H9 (cell line): ENCODE measurements around the gene GABRD. TPM values are rescaled to one million over a fixed set of nuclear protein-coding genes. Genes with fewer than 3 reads are reported as not detected.

ENCODE experiments used
- DNase-seq: peaks from one replicate; pipeline ENCODE4 v3.0.0-alpha.2; 2017
- H2AFZ ChIP-seq: one replicate; pipeline ENCODE4 v1.6.1; 2013; ENCODE audit warnings: mild to moderate bottlenecking, low read length, control low read depth, moderate library complexity
- H2AK5ac ChIP-seq: 2 replicates; pipeline ENCODE4 v1.6.1; 2013; ENCODE audit warnings: low read length, control low read depth, mixed read lengths; ENCODE audit not compliant: insufficient read length
- H2BK120ac ChIP-seq: one replicate; pipeline ENCODE4 v1.6.1; 2013; ENCODE audit warnings: low read depth, mild to moderate bottlenecking, low read length, control low read depth, inconsistent platforms; ENCODE audit not compliant: poor library complexity, severe bottlenecking
- H2BK12ac ChIP-seq: 2 replicates; pipeline ENCODE4 v1.6.1; 2013; ENCODE audit warnings: low read length, control low read depth, mixed read lengths, low read depth; ENCODE audit not compliant: insufficient read length
- H2BK15ac ChIP-seq: 2 replicates; pipeline ENCODE4 v1.6.1; 2013; ENCODE audit warnings: low read depth, low read length, control low read depth
- H2BK20ac ChIP-seq: one replicate; pipeline ENCODE4 v1.6.1; 2013; ENCODE audit warnings: low read depth, mild to moderate bottlenecking, low read length, control low read depth, inconsistent platforms; ENCODE audit not compliant: poor library complexity, severe bottlenecking
- H2BK5ac ChIP-seq: 2 replicates; pipeline ENCODE4 v1.6.1; 2013; ENCODE audit warnings: low read length, control low read depth, mixed read lengths; ENCODE audit not compliant: insufficient read length
- H3K14ac ChIP-seq: 2 replicates; pipeline ENCODE4 v1.6.1; 2013; ENCODE audit warnings: low read length, control low read depth; ENCODE audit not compliant: insufficient read depth
- H3K18ac ChIP-seq: 2 replicates; pipeline ENCODE4 v1.6.1; 2013; ENCODE audit warnings: low read depth, mild to moderate bottlenecking, mixed read lengths, low read length, control low read depth; ENCODE audit not compliant: insufficient read length
- H3K23ac ChIP-seq: 2 replicates; pipeline ENCODE4 v1.6.1; 2013; ENCODE audit warnings: low read length, control low read depth, mixed read lengths, low read depth; ENCODE audit not compliant: insufficient read length
- H3K23me2 ChIP-seq: 2 replicates; pipeline ENCODE4 v1.6.1; 2013; ENCODE audit warnings: low read depth, mild to moderate bottlenecking, mixed read lengths, low read length, control low read depth; ENCODE audit not compliant: insufficient read length, poor library complexity, severe bottlenecking
- H3K27ac ChIP-seq: 2 replicates; pipeline ENCODE4 v1.5.1; 2013; ENCODE audit warnings: low read length, control low read depth, mixed read lengths, low read depth; ENCODE audit not compliant: insufficient read length
- H3K27me3 ChIP-seq: 2 replicates; pipeline ENCODE4 v1.6.1; 2013; ENCODE audit warnings: low read length, control low read depth, inconsistent platforms; ENCODE audit not compliant: insufficient read depth
- H3K4ac ChIP-seq: 2 replicates; pipeline ENCODE4 v1.6.1; 2013; ENCODE audit warnings: low read depth, mild to moderate bottlenecking, control low read depth, inconsistent platforms, low read length, moderate library complexity
- H3K4me1 ChIP-seq: 2 replicates; pipeline ENCODE4 v1.6.1; 2013; ENCODE audit warnings: low read length, control low read depth, inconsistent platforms; ENCODE audit not compliant: insufficient read depth
- H3K4me2 ChIP-seq: 2 replicates; pipeline ENCODE4 v1.6.1; 2013; ENCODE audit warnings: low read length, control low read depth, mixed read lengths; ENCODE audit not compliant: insufficient read length, insufficient read depth
- H3K56ac ChIP-seq: 2 replicates; pipeline ENCODE4 v1.6.1; 2013; ENCODE audit warnings: low read depth, mild to moderate bottlenecking, mixed read lengths, low read length, control low read depth; ENCODE audit not compliant: insufficient read length
- H3K79me1 ChIP-seq: 2 replicates; pipeline ENCODE4 v1.6.1; 2013; ENCODE audit warnings: low read depth, mild to moderate bottlenecking, moderate library complexity, low read length, control low read depth, inconsistent platforms; ENCODE audit not compliant: insufficient read depth, poor library complexity, severe bottlenecking
- H3K79me2 ChIP-seq: 2 replicates; pipeline ENCODE4 v1.6.1; 2013; ENCODE audit warnings: low read length, control low read depth, inconsistent platforms; ENCODE audit not compliant: insufficient read depth
- H3K9ac ChIP-seq: 2 replicates; pipeline ENCODE4 v1.6.1; 2013; ENCODE audit warnings: low read length, control low read depth, mixed read lengths; ENCODE audit not compliant: insufficient read length; ENCODE audit errors: extremely low read depth
- H3K9me3 ChIP-seq: one replicate; pipeline ENCODE4 v1.6.1; 2013; ENCODE audit warnings: low read depth, low read length, inconsistent platforms; ENCODE audit not compliant: control insufficient read depth
- H3T11ph ChIP-seq: one replicate; pipeline ENCODE4 v1.6.1; 2013; ENCODE audit warnings: mild to moderate bottlenecking, low read length, control low read depth, inconsistent platforms
- H4K20me1 ChIP-seq: one replicate; pipeline ENCODE4 v1.6.1; 2013; ENCODE audit not compliant: control insufficient read depth, insufficient read length, insufficient read depth
- H4K5ac ChIP-seq: 2 replicates; pipeline ENCODE4 v1.6.1; 2013; ENCODE audit warnings: low read depth, mild to moderate bottlenecking, mixed read lengths, low read length, control low read depth; ENCODE audit not compliant: insufficient read length
- H4K8ac ChIP-seq: replicated peaks from 2 replicates; pipeline ENCODE4 v1.6.1; 2013; ENCODE audit warnings: low read length, control low read depth, mixed read lengths, low read depth; ENCODE audit not compliant: insufficient read length
- H4K91ac ChIP-seq: 2 replicates; pipeline ENCODE4 v1.6.1; 2013; ENCODE audit warnings: low read depth, mild to moderate bottlenecking, moderate library complexity, mixed read lengths, low read length, control low read depth; ENCODE audit not compliant: insufficient read length
- H3K27ac Mint-ChIP-seq, 3 experiments: 2 replicates in 2 of 3; 3 replicates in 1 of 3; pipeline ENCODE4 v1.8.0; 2020 to 2021; ENCODE audit warnings: mixed read lengths in 3 of 3, mild to moderate bottlenecking in 1 of 3, moderate library complexity in 1 of 3
- H3K27me3 Mint-ChIP-seq: 2 replicates; pipeline ENCODE4 v1.8.0; 2021; ENCODE audit warnings: low read depth, mild to moderate bottlenecking, moderate library complexity, mixed read lengths
- H3K36me3 Mint-ChIP-seq, 3 experiments: 2 replicates in 2 of 3; 3 replicates in 1 of 3; pipeline ENCODE4 v1.8.0; 2020 to 2021; ENCODE audit warnings: low read depth in 3 of 3, mixed read lengths in 3 of 3; ENCODE audit not compliant: insufficient read depth in 1 of 3
- H3K4me1 Mint-ChIP-seq, 2 experiments: 2 replicates each; pipeline ENCODE4 v1.8.0; 2020; ENCODE audit warnings: mixed read lengths in 2 of 2
- H3K4me3 Mint-ChIP-seq, 2 experiments: 2 replicates in 1 of 2; 3 replicates in 1 of 2; pipeline ENCODE4 v1.8.0; 2020 to 2021; ENCODE audit warnings: mild to moderate bottlenecking in 2 of 2, mixed read lengths in 2 of 2, moderate library complexity in 1 of 2
- H3K9me3 Mint-ChIP-seq, 2 experiments: 2 replicates in 1 of 2; 3 replicates in 1 of 2; pipeline ENCODE4 v1.8.0; 2020; ENCODE audit warnings: mild to moderate bottlenecking in 2 of 2, mixed read lengths in 2 of 2, moderate library complexity in 1 of 2
- CTCF ChIP-seq: fragments of 200-600 bp; sonication (generic); conservative IDR thresholded peaks from 3 replicates; pipeline ENCODE4 v1.8.0; 2021; ENCODE audit warnings: antibody characterized with exemption, mild to moderate bottlenecking
- WGBS: extraction: QIAGEN DNeasy Blood & Tissue Kit; methylation state at CpG from one replicate; pipeline ENCODE4 v1.1.7; 2013; ENCODE audit warnings: missing lambda C conversion rate, low lambda C conversion rate, mixed read lengths; ENCODE audit not compliant: insufficient read length; ENCODE audit errors: extremely low coverage; 5-methylcytosine and 5-hydroxymethylcytosine counted together
- total RNA-seq: library from RNA; stranded (reverse); gene quantifications from 2 replicates; pipeline ENCODE4 v1.2.1, GENCODE V29; 2021

GABRD gene
- total RNA-seq, 1 experiment from 2014 or later: 0.59 TPM

- Histone ChIP-seq H3K27me3 (no peaks in the 10 kb centered on the region), H2AFZ (no peak overlapping the region), H2BK120ac (no peak overlapping the region), H3K23ac (no peak overlapping the region), H3K9ac (no peak overlapping the region), H4K91ac (no peak overlapping the region), H2AK5ac (no peak overlapping the region), H3K56ac (no peak overlapping the region), H3K9me3 (no peaks in the 10 kb centered on the region), H3K4ac (no peak overlapping the region), H3K4me2 (no peak overlapping the region), H2BK12ac (no peak overlapping the region), H4K20me1 (no peaks in the 10 kb centered on the region), H3K79me1 (no peaks in the 10 kb centered on the region), H2BK15ac (no peak overlapping the region), H3K14ac (no peak overlapping the region), H4K5ac (no peak overlapping the region), H4K8ac (no peak overlapping the region), H3K23me2 (peaks cover 6% of the 10 kb centered on the region), H3K4me1 (no peaks in the 10 kb centered on the region), H2BK20ac (no peak overlapping the region), H3T11ph (no peak overlapping the region), H3K18ac (no peak overlapping the region), H3K27ac (no peak overlapping the region), H3K79me2 (no peaks in the 10 kb centered on the region), H2BK5ac (no peak overlapping the region)
- DNase-seq: no peak
- Mint-ChIP-seq H3K27ac (no peak overlapping the region; a peak in 1 of 7 replicates), H3K4me1 (peaks cover 17 to 18% of the 10 kb centered on the region in 2 experiments), H3K4me3 (no peak overlapping the region), H3K9me3 (0 out of 5 replicates have a peak, but pooled peaks cover 0 to 3% of the 10 kb centered on the region in 2 experiments), H3K36me3 (no peaks in the 10 kb centered on the region), H3K27me3 (peaks cover 15% of the 10 kb centered on the region)
- no CpG with 5 or more reads among the region's 7 CpGs for WGBS
- TF ChIP-seq CTCF: no peak
Observed at GRCh38 chr1:2000432-2000831, 18.7 kb upstream of the GABRD start.
